Stomach smooth muscle (tissue), 2 donors: ENCODE measurements around the gene PUM2.

Experiments
- H3K27ac ChIP-seq: one replicate; pipeline ENCODE4 v1.7.0; 2013; ENCODE audit warnings: mild to moderate bottlenecking, low read length, inconsistent platforms
- H3K27me3 ChIP-seq, 2 donors: one replicate each; pipeline ENCODE4 v1.7.0; 2013; ENCODE audit warnings: low read length in 2 of 2; ENCODE audit not compliant: insufficient read depth in 2 of 2, control insufficient read depth in 1 of 2
- H3K36me3 ChIP-seq, 2 donors: one replicate each; pipeline ENCODE4 v1.7.0; 2013; ENCODE audit warnings: low read length in 2 of 2; ENCODE audit not compliant: control insufficient read depth in 2 of 2, insufficient read depth in 2 of 2
- H3K4me1 ChIP-seq: one replicate; pipeline ENCODE4 v1.7.0; 2013; ENCODE audit warnings: low read length; ENCODE audit not compliant: control insufficient read depth, insufficient read depth
- H3K4me3 ChIP-seq, 2 donors: one replicate each; pipeline ENCODE4 v1.7.0; 2013; ENCODE audit warnings: low read length in 2 of 2
- H3K9ac ChIP-seq, 2 donors: one replicate each; pipeline ENCODE4 v1.7.0; 2013; ENCODE audit warnings: low read length in 2 of 2, mild to moderate bottlenecking in 1 of 2
- H3K9me3 ChIP-seq, 2 donors: one replicate each; pipeline ENCODE4 v1.7.0; 2013; ENCODE audit warnings: low read length in 2 of 2; ENCODE audit not compliant: control insufficient read depth in 2 of 2
- donor health status: healthy.
- donor health status: Pancreatic carcinoma.

Gene PUM2

DNA sequence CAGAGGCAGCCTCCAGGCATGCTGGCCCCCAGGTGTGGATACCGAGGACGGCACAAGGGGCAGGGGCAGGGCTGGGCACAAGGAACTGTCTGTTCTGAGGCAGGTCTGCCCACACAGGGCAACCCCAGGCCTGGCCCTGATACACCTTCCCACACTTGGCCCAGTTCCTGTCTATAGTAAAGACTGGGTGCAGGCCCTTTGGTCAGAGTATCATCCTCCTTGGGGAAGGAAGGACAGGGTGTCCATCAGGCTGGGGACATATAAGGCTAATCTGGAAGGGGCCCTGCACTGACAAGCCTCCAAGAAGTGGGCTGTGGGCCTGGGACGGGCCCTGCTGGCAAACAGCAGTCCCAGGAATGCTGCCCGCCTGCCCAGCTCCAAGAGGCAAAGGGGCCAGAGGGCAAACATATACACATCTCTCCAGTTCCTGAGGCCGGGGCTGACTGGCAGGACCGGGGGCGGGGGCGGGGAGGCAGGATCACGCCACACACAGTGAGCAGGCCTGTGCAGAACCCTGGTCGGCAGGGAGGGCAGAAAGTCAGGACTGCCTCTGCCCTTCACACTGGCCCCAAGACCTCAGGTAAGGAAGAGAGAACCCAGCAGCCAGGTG is 144.6 kb downstream of the PUM2 start:
- no peak overlapping the region for H3K27ac ChIP-seq
- no peaks in the 10 kb centered on the region for H3K36me3 ChIP-seq
- no peaks in the 10 kb centered on the region for H3K4me1 ChIP-seq

DNA sequence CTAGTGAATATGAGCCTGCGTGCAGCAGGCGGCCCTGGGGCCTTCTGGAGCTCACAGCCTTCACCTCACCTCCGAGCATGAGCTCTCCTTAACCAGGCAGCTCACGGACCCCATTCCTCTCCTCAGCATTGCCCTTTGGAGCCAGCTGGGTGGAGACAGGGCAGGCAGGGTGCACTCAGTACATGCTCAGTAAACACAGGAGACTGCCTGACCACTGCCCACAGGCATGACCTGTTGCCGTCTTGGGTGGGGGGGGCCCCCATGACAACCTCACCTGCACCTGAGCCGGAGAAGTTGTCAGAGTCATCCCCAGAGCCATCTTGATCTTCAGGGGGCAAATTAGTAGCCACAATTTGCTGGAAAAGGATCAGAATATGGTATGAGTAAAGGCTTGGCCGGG is 145.6 kb downstream of the PUM2 start:
- H3K27me3 ChIP-seq: no peaks in the 10 kb centered on the region
- no peaks in the 10 kb centered on the region for H3K9me3 ChIP-seq
- H3K4me1 ChIP-seq: no peaks in the 10 kb centered on the region
- H3K4me3 ChIP-seq: no peak overlapping the region
- H3K27ac ChIP-seq: no peak overlapping the region
- no peak overlapping the region for H3K9ac ChIP-seq
- no peaks in the 10 kb centered on the region for H3K36me3 ChIP-seq

More for the DNA sequence above, 144.6 kb downstream of the PUM2 start:
- Histone ChIP-seq H3K9me3 (no peaks in the 10 kb centered on the region), H3K9ac (no peak overlapping the region), H3K4me3 (no peak overlapping the region), H3K27me3 (no peaks in the 10 kb centered on the region)

DNA sequence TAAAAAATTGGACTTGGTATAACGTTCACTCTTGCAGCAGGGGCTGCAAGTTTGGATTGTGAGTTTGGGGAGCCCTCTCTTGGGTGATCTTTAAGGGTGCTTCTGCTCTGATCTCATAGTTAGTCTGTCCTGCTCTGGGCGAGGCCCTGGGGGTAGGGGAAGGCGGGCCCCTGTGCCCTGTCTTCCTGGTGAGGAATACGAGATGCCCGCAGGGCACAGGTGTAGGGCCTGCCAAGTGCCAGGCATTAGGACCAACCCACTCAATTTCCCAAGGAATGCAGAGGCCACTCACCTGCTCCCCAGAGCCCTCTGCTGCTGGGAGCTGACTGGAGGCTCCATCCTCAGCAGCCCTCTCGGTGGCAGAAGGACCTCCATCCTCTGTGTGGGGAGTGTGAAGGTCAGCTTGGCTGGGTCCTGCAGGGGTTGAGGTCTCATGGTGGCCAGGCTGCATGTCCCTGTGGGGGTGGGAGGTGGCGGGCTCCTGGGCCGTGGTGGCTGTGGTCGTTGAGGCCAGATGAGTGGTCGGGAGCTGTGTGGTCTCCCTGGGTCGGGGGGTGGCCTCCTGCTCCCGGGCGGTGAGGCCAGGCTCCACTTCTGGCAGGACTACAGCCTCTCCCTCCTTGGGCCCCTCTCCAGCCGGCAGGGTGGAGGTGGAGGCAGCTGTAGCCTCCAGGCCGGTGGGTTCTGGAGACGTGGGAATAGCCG is 147.0 kb downstream of the PUM2 start:
- H3K9ac ChIP-seq: no peak overlapping the region
- H3K4me1 ChIP-seq: no peaks in the 10 kb centered on the region
- H3K4me3 ChIP-seq: no peak overlapping the region
- H3K36me3 ChIP-seq: no peaks in the 10 kb centered on the region
- H3K9me3 ChIP-seq: no peaks in the 10 kb centered on the region
- no peaks in the 10 kb centered on the region for H3K27me3 ChIP-seq
- H3K27ac ChIP-seq: no peak overlapping the region

DNA sequence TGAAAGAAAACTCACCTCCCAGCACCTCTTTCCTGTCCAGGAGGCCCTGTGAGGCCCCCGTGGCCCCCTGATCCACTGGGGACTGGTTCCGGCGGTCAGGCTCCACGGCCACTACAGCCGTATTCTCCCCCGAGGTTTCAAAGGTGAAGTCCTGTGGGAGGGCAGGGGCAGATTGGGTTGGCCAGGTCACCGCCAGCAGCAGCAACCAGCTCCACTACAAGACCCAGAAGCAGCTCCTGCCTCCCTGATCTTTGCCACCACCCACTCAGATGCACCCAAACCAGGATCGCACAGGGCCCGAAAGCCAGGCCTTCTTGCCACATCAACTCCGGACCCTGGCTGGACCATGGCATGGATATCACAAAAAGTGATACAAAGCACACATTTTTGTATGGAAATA is 147.6 kb downstream of the PUM2 start:
- Histone ChIP-seq H3K36me3 (no peaks in the 10 kb centered on the region), H3K4me1 (no peaks in the 10 kb centered on the region), H3K9ac (no peak overlapping the region), H3K9me3 (no peaks in the 10 kb centered on the region), H3K27me3 (no peaks in the 10 kb centered on the region), H3K27ac (no peak overlapping the region), H3K4me3 (no peak overlapping the region)

DNA sequence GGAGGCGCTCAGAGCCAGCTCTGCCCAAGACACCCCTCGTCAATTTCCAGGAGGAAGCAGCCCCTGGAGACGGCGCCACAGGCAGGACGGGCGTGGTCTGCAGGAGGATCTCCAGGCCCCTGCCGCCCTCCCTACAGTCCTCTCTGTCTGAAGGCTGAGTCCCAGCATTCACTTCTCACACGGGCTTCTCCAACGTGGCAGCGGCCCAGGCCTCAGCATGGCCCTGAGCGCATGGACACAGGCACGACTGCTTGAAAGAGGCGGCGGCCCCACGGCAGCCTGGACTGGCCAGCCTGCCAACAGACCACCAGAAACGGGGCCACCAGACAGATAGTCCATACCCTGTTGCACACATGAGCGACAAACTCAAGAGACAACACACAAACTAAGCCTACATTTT is 149.0 kb downstream of the PUM2 start:
- H3K27ac ChIP-seq: no peak overlapping the region
- H3K4me1 ChIP-seq: no peaks in the 10 kb centered on the region
- no peak overlapping the region for H3K9ac ChIP-seq

DNA sequence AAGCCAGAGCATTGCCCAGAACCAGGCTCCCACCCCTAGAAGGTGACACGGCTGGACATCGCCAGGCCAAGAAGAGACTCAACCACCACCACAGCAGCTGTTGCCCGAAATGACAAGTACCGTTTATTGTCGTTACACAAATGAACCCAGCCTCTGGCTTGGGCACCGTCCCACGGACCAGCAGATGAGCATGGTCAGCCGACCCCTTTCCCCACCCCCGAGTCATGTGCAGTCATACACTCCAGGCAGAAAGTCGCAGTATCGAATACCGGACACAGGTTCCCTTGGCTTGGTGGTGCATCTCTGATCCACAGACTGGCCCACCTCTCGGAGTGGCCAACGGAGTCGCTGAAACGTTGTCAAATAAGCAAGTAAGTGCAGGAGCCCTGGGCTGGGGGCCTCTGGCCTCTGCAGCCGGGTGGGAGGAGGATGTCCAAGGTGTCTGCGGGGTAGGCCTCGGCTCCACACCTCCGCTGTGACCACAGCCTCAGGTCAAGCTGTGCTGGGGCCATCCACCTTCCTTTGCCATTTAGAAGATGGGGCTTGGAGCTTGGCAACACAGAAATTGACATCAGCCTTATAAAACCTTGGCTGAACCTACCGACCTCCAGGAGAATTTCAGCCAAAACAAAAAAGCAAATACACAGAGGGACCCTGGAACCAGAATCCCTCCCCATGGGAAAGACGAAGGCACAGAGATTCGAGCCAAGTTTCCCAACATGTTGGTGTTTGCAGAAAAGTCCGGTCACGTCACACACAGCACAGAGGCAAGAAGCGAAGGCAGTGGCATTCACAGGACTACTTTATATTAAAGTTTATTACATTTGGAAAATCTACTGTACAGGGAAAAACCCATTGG is 149.7 kb downstream of the PUM2 start:
- no peaks in the 10 kb centered on the region for H3K27me3 ChIP-seq
- H3K9ac ChIP-seq: no peak overlapping the region
- no peaks in the 10 kb centered on the region for H3K9me3 ChIP-seq
- H3K36me3 ChIP-seq: no peaks in the 10 kb centered on the region
- no peaks in the 10 kb centered on the region for H3K4me1 ChIP-seq
- no peak overlapping the region for H3K4me3 ChIP-seq
- H3K27ac ChIP-seq: no peak overlapping the region

More for the DNA sequence above, 149.0 kb downstream of the PUM2 start:
- Histone ChIP-seq H3K27me3 (no peaks in the 10 kb centered on the region), H3K36me3 (no peaks in the 10 kb centered on the region), H3K4me3 (no peak overlapping the region), H3K9me3 (no peaks in the 10 kb centered on the region)

DNA sequence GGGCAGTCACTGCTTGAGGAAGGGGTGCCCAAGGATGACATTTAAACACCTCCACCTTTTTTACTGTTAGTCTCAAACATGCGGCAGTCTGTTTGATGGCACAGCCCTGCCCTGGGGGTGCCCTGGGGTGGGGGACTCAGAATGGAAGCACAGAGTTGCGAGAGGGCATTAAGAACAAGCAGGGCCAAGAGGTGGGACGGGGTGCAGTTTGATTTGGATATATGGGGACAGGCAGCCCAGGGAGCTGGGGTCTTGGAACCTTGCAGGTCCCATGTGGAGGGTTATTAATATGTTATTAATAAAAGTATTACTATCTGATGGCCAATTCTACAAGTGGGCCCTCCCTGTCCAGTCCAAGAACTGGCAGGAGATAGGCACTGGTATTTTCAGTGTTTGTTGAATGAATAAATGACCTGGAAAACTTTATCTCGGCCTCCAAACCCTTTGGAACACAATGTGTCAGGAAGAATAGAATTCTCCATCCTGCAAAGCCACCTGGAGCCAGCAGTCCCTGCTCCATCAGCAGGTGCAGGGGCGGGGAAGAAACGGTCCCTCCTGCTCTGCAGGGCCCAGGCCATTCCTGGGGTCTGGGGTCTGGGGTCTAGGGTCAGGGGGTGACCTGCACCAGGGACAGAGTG is 150.9 kb downstream of the PUM2 start:
- Histone ChIP-seq H3K36me3 (no peaks in the 10 kb centered on the region), H3K9ac (no peak overlapping the region), H3K27me3 (no peaks in the 10 kb centered on the region), H3K4me3 (no peak overlapping the region), H3K27ac (no peak overlapping the region), H3K9me3 (no peaks in the 10 kb centered on the region), H3K4me1 (peaks cover 2% of the 10 kb centered on the region)

DNA sequence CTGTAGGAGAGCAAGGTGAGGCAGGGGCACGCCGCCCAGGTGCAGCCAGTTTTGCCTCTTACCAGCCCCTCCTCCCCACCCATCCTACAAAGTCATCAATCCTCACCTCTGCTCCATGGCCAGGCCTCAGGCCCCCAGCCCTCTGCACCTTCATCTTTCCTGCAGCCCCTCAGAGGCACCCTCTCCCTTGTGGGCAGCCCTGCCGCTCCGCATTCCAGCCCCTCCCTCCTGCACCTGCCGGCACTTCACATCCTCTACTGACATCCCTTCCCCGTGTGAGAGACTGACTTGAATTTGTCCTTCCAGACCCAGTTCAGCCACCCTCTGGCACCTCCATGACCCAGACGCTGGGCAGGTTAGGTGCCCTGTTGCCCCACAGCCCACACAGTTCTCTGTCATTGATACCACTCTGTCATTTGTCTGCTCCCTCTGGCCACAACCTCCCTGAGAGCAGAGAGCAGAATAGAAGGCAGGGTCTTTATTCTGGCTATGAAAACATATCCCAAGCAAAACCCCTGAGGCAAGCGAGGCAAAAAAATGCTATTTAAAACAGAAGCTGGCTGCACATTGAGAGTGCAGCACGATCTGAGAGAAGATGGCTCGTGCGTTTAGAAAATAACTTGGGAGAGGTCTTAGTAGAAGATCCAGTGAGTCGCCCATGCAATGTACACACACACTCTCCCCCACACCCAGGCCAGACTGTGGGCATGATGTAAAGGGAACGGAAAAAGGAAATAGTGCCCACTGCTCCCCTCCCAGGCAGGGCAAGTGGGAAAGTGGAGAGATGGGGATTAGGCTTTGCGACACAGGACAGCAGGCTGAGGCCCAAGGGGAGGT is 151.6 kb downstream of the PUM2 start:
- Histone ChIP-seq H3K36me3 (no peaks in the 10 kb centered on the region), H3K9ac (no peak overlapping the region), H3K9me3 (no peaks in the 10 kb centered on the region), H3K27me3 (no peaks in the 10 kb centered on the region), H3K4me1 (peaks cover 2% of the 10 kb centered on the region), H3K27ac (no peak overlapping the region), H3K4me3 (no peak overlapping the region)
